ES-I3 (cell line): ENCODE results near the gene DAPK1.

Experiments used
- H3K36me3 ChIP-seq: 2 replicates; pipeline ENCODE4 v1.6.1; 2013; ENCODE audit warnings: mild to moderate bottlenecking, low read length, control low read depth, moderate library complexity; ENCODE audit not compliant: insufficient read depth
- H3K4me1 ChIP-seq: 2 replicates; pipeline ENCODE4 v1.6.1; 2013; ENCODE audit warnings: mild to moderate bottlenecking, control low read depth, low read length; ENCODE audit not compliant: insufficient read depth
- H3K9ac ChIP-seq: 2 replicates; pipeline ENCODE4 v1.6.1; 2013; ENCODE audit warnings: low read depth, mild to moderate bottlenecking, low read length, moderate library complexity
- H3K9me3 ChIP-seq: 2 replicates; pipeline ENCODE4 v1.6.1; 2013; ENCODE audit warnings: mild to moderate bottlenecking, low read length, moderate library complexity; ENCODE audit not compliant: control insufficient read depth, insufficient read depth

The DAPK1 gene

GRCh38 chr9:87746186-87746585 is 248.5 kb downstream of the DAPK1 start:
- no peaks in the 10 kb centered on the region for H3K4me1 ChIP-seq
- H3K9ac ChIP-seq = no peak overlapping the region
- H3K36me3 ChIP-seq = no peaks in the 10 kb centered on the region
- no peaks in the 10 kb centered on the region for H3K9me3 ChIP-seq

GRCh38 chr9:87748881-87749280 is 251.2 kb downstream of the DAPK1 start:
- Histone ChIP-seq H3K9ac (no peak overlapping the region), H3K4me1 (no peaks in the 10 kb centered on the region), H3K9me3 (no peaks in the 10 kb centered on the region; the same call in none of the 2 replicates), H3K36me3 (no peaks in the 10 kb centered on the region)

- Histone ChIP-seq H3K36me3 (no peaks in the 10 kb centered on the region), H3K9ac (no peak overlapping the region)
Measured at GRCh38 chr9:87749335-87750035, 251.8 kb downstream of the DAPK1 start.

GRCh38 chr9:87750726-87751125 is 253.1 kb downstream of the DAPK1 start:
- Histone ChIP-seq H3K36me3 (no peaks in the 10 kb centered on the region), H3K4me1 (no peaks in the 10 kb centered on the region), H3K9me3 (no peaks in the 10 kb centered on the region; the same call in none of the 2 replicates), H3K9ac (no peak overlapping the region)

More at GRCh38 chr9:87749335-87750035, 251.8 kb downstream of the DAPK1 start:
- H3K4me1 ChIP-seq = no peaks in the 10 kb centered on the region
- no peaks in the 10 kb centered on the region; the same call in none of the 2 replicates for H3K9me3 ChIP-seq

- no peaks in the 10 kb centered on the region for H3K4me1 ChIP-seq
- no peak overlapping the region for H3K9ac ChIP-seq
- H3K9me3 ChIP-seq = no peaks in the 10 kb centered on the region; the same call in none of the 2 replicates
- H3K36me3 ChIP-seq = no peaks in the 10 kb centered on the region
Measured at GRCh38 chr9:87751423-87751822, 253.8 kb downstream of the DAPK1 start.

GRCh38 chr9:87751868-87752267 is 254.2 kb downstream of the DAPK1 start:
- Histone ChIP-seq H3K4me1 (no peaks in the 10 kb centered on the region), H3K9me3 (no peaks in the 10 kb centered on the region; the same call in none of the 2 replicates), H3K36me3 (no peaks in the 10 kb centered on the region), H3K9ac (no peak overlapping the region)

- Histone ChIP-seq H3K9ac (no peak overlapping the region), H3K9me3 (no peaks in the 10 kb centered on the region; the same call in none of the 2 replicates), H3K4me1 (no peaks in the 10 kb centered on the region), H3K36me3 (no peaks in the 10 kb centered on the region)
Measured at GRCh38 chr9:87753313-87753712, 255.6 kb downstream of the DAPK1 start.
